Sigmoid colon (tissue), 7 donors: ENCODE measurements around the gene WHRN. TPM values are rescaled to one million over a fixed set of nuclear protein-coding genes. Genes with fewer than 3 reads are reported as not detected.

Source experiments
- DNase-seq: peaks from one replicate; pipeline ENCODE4 v3.0.0-alpha.2; 2019
- H3K27ac ChIP-seq, 4 donors: fragments of 200-600 bp; sonication (generic); one replicate each; pipeline ENCODE4 v1.5.1; 2016 to 2019; ENCODE audit warnings: mild to moderate bottlenecking in 1 of 4
- H3K27me3 ChIP-seq, 3 donors: fragments of 200-600 bp; sonication (generic); one replicate each; pipeline ENCODE4 v1.5.1; 2019; ENCODE audit warnings: mild to moderate bottlenecking in 1 of 3
- H3K36me3 ChIP-seq, 4 donors: fragments of 200-600 bp; sonication (generic); one replicate each; pipeline ENCODE4 v1.5.1; 2016 to 2019
- H3K4me1 ChIP-seq, 4 donors: fragments of 200-600 bp; sonication (generic); one replicate each; pipeline ENCODE4 v1.5.1; 2017 to 2019
- H3K4me3 ChIP-seq, 4 donors: fragments of 200-600 bp; sonication (generic); one replicate each; pipeline ENCODE4 v1.5.1; 2017 to 2019; ENCODE audit warnings: mild to moderate bottlenecking in 2 of 4, moderate library complexity in 1 of 4
- H3K9me3 ChIP-seq, 4 donors: fragments of 200-600 bp in 3 of 4; sonication (generic) in 3 of 4; one replicate each; pipeline versions ENCODE4 v1.5.1 to v1.6.1; 2013 to 2019
- EP300 ChIP-seq, 4 donors: sonication (generic); formaldehyde crosslinking; IDR thresholded peaks; one replicate each; pipeline ENCODE4 v1.6.1; 2017; ENCODE audit warnings: antibody characterized with exemption in 4 of 4
- POLR2A ChIP-seq, 2 donors: fragments of 450-650 bp; IDR thresholded peaks; one replicate each; pipeline ENCODE4 v1.6.1; 2016; ENCODE audit warnings: antibody characterized with exemption in 2 of 2, mild to moderate bottlenecking in 2 of 2, moderate library complexity in 2 of 2
- POLR2AphosphoS5 ChIP-seq, 4 donors: sonication (generic); formaldehyde crosslinking; IDR thresholded peaks; one replicate each; pipeline ENCODE4 v1.6.1; 2017; ENCODE audit warnings: antibody characterized with exemption in 4 of 4
- WGBS, 2 donors: extraction: QIAGEN DNeasy Blood & Tissue Kit; methylation state at CpG; one replicate each; pipeline ENCODE4 v1.1.7; 2013; 5-methylcytosine and 5-hydroxymethylcytosine counted together
- intact Hi-C: fragments of 100-400 bp; cut with DNase I; formaldehyde crosslinking; loops from one replicate; pipeline ENCODE4 v1.15.1; 2023
- polyA plus RNA-seq, 3 donors: library from polyadenylated mRNA; stranded (reverse); fragments of 200-250 nt; gene quantifications; one replicate each; pipeline ENCODE4 v1.2.3, GENCODE V29; 2013
- total RNA-seq, 4 donors: library from RNA; depleted of rRNA; stranded (reverse); fragments of >200 nt; gene quantifications; one replicate each; pipeline ENCODE4 v1.1.0, GENCODE V29; 2016
- TF ChIP-seq, protein P1 (sequence below), 4 experiments: fragments of 450-650 bp in 3 of 4; fragments of 200-600 bp in 1 of 4; IDR thresholded peaks; one replicate each; pipeline ENCODE4 v1.5.1; 2016 to 2019; ENCODE audit warnings: antibody characterized with exemption in 4 of 4, mild to moderate bottlenecking in 3 of 4, moderate library complexity in 2 of 4
- donor health status: healthy with polysubstance abuse.
- donor health status: Bipolar disorder and iron deficiency.
- donor health status: healthy.

Gene WHRN
- total and polyA plus RNA-seq, 7 donors, result 0.60 to 7.8 (median 5.4) TPM

GRCh38 chr9:114488398-114489129, 16.7 kb downstream of the WHRN start:
- WGBS, 2 donors, result 50 to 64% methylated on average over 7 of the region's 7 CpGs
- no peak overlapping the region for H3K4me3 ChIP-seq
- H3K27ac ChIP-seq, result no peak overlapping the region
- no peaks in the 10 kb centered on the region for H3K36me3 ChIP-seq
- no peak for DNase-seq
- H3K27me3 ChIP-seq, result no peaks in the 10 kb centered on the region
- TF ChIP-seq POLR2AphosphoS5 (IDR thresholded peaks at IDR 0.05) (no peak), POLR2A (IDR thresholded peaks at IDR 0.05) (no peak), EP300 (IDR thresholded peaks at IDR 0.05) (no peak)
- TF ChIP-seq, protein P1, sequence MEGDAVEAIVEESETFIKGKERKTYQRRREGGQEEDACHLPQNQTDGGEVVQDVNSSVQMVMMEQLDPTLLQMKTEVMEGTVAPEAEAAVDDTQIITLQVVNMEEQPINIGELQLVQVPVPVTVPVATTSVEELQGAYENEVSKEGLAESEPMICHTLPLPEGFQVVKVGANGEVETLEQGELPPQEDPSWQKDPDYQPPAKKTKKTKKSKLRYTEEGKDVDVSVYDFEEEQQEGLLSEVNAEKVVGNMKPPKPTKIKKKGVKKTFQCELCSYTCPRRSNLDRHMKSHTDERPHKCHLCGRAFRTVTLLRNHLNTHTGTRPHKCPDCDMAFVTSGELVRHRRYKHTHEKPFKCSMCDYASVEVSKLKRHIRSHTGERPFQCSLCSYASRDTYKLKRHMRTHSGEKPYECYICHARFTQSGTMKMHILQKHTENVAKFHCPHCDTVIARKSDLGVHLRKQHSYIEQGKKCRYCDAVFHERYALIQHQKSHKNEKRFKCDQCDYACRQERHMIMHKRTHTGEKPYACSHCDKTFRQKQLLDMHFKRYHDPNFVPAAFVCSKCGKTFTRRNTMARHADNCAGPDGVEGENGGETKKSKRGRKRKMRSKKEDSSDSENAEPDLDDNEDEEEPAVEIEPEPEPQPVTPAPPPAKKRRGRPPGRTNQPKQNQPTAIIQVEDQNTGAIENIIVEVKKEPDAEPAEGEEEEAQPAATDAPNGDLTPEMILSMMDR (IDR thresholded peaks at IDR 0.05), result no peak
- intact Hi-C loops, result loop anchor here (1.0 kb wide), 1 partner anchor 123 kb away; the partner anchor contains the start of gene TMEM268
- H3K4me1 ChIP-seq, result peaks cover 0 to 15% (median 8%) of the 10 kb centered on the region in 4 donors
- H3K9me3 ChIP-seq, result no peaks in the 10 kb centered on the region

GRCh38 chr9:114487607-114488300, 17.5 kb downstream of the WHRN start:
- Histone ChIP-seq H3K4me1 (peaks cover 0 to 15% (median 8%) of the 10 kb centered on the region in 4 donors), H3K9me3 (no peaks in the 10 kb centered on the region), H3K4me3 (no peak overlapping the region), H3K27ac (no peak overlapping the region), H3K27me3 (no peaks in the 10 kb centered on the region), H3K36me3 (no peaks in the 10 kb centered on the region)
- TF ChIP-seq POLR2AphosphoS5 (IDR thresholded peaks at IDR 0.05) (peak in 1 of 4 donors; percentile 34), POLR2A (IDR thresholded peaks at IDR 0.05) (no peak), EP300 (IDR thresholded peaks at IDR 0.05) (no peak)
- TF ChIP-seq, protein P1 (IDR thresholded peaks at IDR 0.05), result peak; percentile 80 to 90 (median 85)
- 66 to 73% methylated on average over 6 of the region's 6 CpGs for whole genome bisulfite sequencing, 2 donors
- intact Hi-C loops, result loop anchor here (1.0 kb wide), 2 partner anchors 124 to 166 kb away; partner anchors contain the start of gene TMEM268
- peak; percentile 80 for DNase-seq

DNA sequence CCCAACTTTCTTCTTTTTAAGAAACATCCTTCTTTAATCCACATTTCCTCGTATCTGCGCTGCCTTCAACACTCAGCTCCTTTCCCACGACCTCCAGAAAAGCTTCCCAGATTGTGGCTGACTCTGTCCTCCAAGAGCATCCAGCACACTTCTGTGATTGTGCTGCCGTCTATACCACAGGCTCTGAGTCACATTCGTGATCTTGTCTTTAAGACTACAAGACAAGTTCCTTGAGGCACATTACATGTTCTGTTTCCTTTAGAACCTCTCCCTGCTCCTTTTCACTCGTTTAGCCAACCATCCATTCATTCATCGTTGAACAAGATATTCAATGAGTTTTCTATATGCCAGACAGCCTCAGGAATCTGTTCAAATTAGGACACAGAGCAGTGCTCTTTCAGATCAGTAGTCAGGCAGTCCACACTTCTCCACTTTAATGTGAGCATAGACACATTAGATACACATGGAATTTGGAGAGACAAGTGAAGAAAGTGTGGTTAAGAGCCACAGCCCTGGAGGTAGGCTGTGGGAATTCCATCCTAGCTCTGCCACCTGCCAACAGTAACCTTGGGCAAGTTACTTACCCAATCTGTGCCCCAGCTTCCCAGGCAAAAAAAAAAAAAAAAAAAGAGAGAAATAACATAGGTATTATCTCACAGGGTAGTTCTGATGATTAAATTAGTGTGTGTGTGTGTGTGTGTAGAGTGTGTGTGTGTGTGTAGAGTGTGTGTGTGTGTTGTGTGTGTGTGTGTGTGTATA, 18.9 kb downstream of the WHRN start:
- peaks cover 0 to 15% (median 8%) of the 10 kb centered on the region in 4 donors for H3K4me1 ChIP-seq
- no peak for DNase-seq
- 88% methylated on average over 7 of the region's 7 CpGs for WGBS, 2 donors
- H3K27me3 ChIP-seq, result no peaks in the 10 kb centered on the region
- no peak overlapping the region for H3K27ac ChIP-seq
- no peaks in the 10 kb centered on the region for H3K36me3 ChIP-seq
- intact Hi-C loops, result no loop called here
- no peak overlapping the region for H3K4me3 ChIP-seq
- H3K9me3 ChIP-seq, result no peaks in the 10 kb centered on the region
- no peak for TF ChIP-seq POLR2A (IDR thresholded peaks at IDR 0.05)
- TF ChIP-seq, protein P1 (IDR thresholded peaks at IDR 0.05), result no peak
- TF ChIP-seq POLR2AphosphoS5 (IDR thresholded peaks at IDR 0.05), result no peak

- Histone ChIP-seq H3K9me3 (no peaks in the 10 kb centered on the region), H3K4me1 (peaks cover 0 to 15% (median 8%) of the 10 kb centered on the region in 4 donors), H3K4me3 (no peak overlapping the region), H3K36me3 (no peaks in the 10 kb centered on the region), H3K27me3 (no peaks in the 10 kb centered on the region), H3K27ac (no peak overlapping the region)
- intact Hi-C loops, result no loop called here
- WGBS, 2 donors, result 76 to 84% methylated on average over 8 of the region's 8 CpGs
- no peak for DNase-seq
- TF ChIP-seq, protein P1 (IDR thresholded peaks at IDR 0.05), result no peak
- no peak for TF ChIP-seq POLR2A (IDR thresholded peaks at IDR 0.05)
- no peak for TF ChIP-seq POLR2AphosphoS5 (IDR thresholded peaks at IDR 0.05)
- TF ChIP-seq EP300 (IDR thresholded peaks at IDR 0.05), result no peak
These were observed 20.3 kb downstream of the WHRN start for GRCh38 chr9:114484854-114485443.
